HEK293 (cell line): ENCODE measurements around the gene RAB44.

Source experiments
- HOXD13 ChIP-seq: sonication (generic); formaldehyde crosslinking; IDR thresholded peaks from 2 replicates; pipeline ENCODE4 v1.8.0; 2022; ENCODE audit warnings: missing genetic modification reagents, borderline replicate concordance
- PATZ1 ChIP-seq: fragments of 450-650 bp; formaldehyde crosslinking; IDR thresholded peaks from 2 replicates; pipeline ENCODE4 v1.5.1; 2016; ENCODE audit warnings: missing biosample characterization, missing genetic modification characterization
- PRDM4 ChIP-seq: fragments of 450-650 bp; formaldehyde crosslinking; IDR thresholded peaks from 2 replicates; pipeline ENCODE4 v1.5.1; 2017; ENCODE audit warnings: missing biosample characterization, missing genetic modification characterization
- REPIN1 ChIP-seq: fragments of 450-650 bp; formaldehyde crosslinking; IDR thresholded peaks from 2 replicates; pipeline ENCODE4 v1.5.1; 2017; ENCODE audit warnings: missing biosample characterization, missing genetic modification characterization, low read depth
- SP2 ChIP-seq: fragments of 450-650 bp; formaldehyde crosslinking; IDR thresholded peaks from 2 replicates; pipeline ENCODE4 v1.5.1; 2016; ENCODE audit warnings: missing biosample characterization, missing genetic modification characterization
- ZNF274 ChIP-seq, 2 experiments: fragments of 200-500 bp in 1 of 2; fragments of 450-650 bp in 1 of 2; sonication (Bioruptor generic) in 1 of 2; formaldehyde crosslinking in 1 of 2; IDR thresholded peaks; 2 replicates each; pipeline versions ENCODE4 v1.5.1 to v1.6.1; 2014 to 2016; ENCODE audit warnings: borderline replicate concordance in 1 of 2, inconsistent platforms in 1 of 2, low read length in 1 of 2, missing biosample characterization in 1 of 2, missing genetic modification characterization in 1 of 2
- ZNF350 ChIP-seq: fragments of 450-650 bp; formaldehyde crosslinking; IDR thresholded peaks from 2 replicates; pipeline ENCODE4 v1.5.0; 2017; ENCODE audit warnings: missing biosample characterization, mild to moderate bottlenecking, missing genetic modification characterization
- ZNF549 ChIP-seq: fragments of 450-650 bp; IDR thresholded peaks from 2 replicates; pipeline ENCODE4 v1.5.1; 2018; ENCODE audit warnings: missing biosample characterization, missing genetic modification characterization, mild to moderate bottlenecking, inconsistent platforms, moderate library complexity
- ZNF561 ChIP-seq: fragments of 450-650 bp; IDR thresholded peaks from 2 replicates; pipeline ENCODE4 v1.5.1; 2018; ENCODE audit warnings: missing biosample characterization, missing genetic modification characterization, borderline replicate concordance
- ZNF792 ChIP-seq: fragments of 450-650 bp; formaldehyde crosslinking; IDR thresholded peaks from 2 replicates; pipeline ENCODE4 v1.5.1; 2016; ENCODE audit warnings: missing biosample characterization, missing genetic modification characterization
- ZSCAN30 ChIP-seq: fragments of 450-650 bp; IDR thresholded peaks from 2 replicates; pipeline ENCODE4 v1.5.1; 2018; ENCODE audit warnings: missing biosample characterization, mild to moderate bottlenecking, missing genetic modification characterization, moderate library complexity
- TF ChIP-seq, protein P1 (sequence below): fragments of 450-650 bp; formaldehyde crosslinking; IDR thresholded peaks from 2 replicates; pipeline ENCODE4 v1.5.1; 2016; ENCODE audit warnings: missing biosample characterization, missing genetic modification characterization
- TF ChIP-seq, protein P2 (sequence below): fragments of 450-650 bp; formaldehyde crosslinking; IDR thresholded peaks from 2 replicates; pipeline ENCODE4 v1.5.1; 2016; ENCODE audit warnings: missing biosample characterization, missing genetic modification characterization
- TF ChIP-seq, protein P3 (sequence below): fragments of 450-650 bp; formaldehyde crosslinking; IDR thresholded peaks from 2 replicates; pipeline ENCODE4 v1.5.1; 2016; ENCODE audit warnings: missing biosample characterization, missing genetic modification characterization

GRCh38 chr6:36692220-36692619 is 5.4 kb upstream of the RAB44 start:
- TF ChIP-seq, protein P1, sequence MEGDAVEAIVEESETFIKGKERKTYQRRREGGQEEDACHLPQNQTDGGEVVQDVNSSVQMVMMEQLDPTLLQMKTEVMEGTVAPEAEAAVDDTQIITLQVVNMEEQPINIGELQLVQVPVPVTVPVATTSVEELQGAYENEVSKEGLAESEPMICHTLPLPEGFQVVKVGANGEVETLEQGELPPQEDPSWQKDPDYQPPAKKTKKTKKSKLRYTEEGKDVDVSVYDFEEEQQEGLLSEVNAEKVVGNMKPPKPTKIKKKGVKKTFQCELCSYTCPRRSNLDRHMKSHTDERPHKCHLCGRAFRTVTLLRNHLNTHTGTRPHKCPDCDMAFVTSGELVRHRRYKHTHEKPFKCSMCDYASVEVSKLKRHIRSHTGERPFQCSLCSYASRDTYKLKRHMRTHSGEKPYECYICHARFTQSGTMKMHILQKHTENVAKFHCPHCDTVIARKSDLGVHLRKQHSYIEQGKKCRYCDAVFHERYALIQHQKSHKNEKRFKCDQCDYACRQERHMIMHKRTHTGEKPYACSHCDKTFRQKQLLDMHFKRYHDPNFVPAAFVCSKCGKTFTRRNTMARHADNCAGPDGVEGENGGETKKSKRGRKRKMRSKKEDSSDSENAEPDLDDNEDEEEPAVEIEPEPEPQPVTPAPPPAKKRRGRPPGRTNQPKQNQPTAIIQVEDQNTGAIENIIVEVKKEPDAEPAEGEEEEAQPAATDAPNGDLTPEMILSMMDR (tag by site-specific recombination) = no peak
- TF ChIP-seq ZSCAN30 (tag by site-specific recombination) (no peak), HOXD13 (CRISPR knock-in tag) (no peak), ZNF561 (tag by site-specific recombination) (no peak), PATZ1 (no peak), REPIN1 (tag by site-specific recombination) (no peak), ZNF549 (no peak), SP2 (tag by site-specific recombination) (no peak), ZNF350 (tag by site-specific recombination) (no peak), ZNF274 (IDR thresholded peaks at IDR 0.05; ENCODE audit: low read length) (no peak), ZNF274 (tag by site-specific recombination; IDR thresholded peaks at IDR 0.05; ENCODE audit: borderline replicate concordance) (no peak), PRDM4 (tag by site-specific recombination) (no peak), ZNF792 (tag by site-specific recombination) (no peak)
- TF ChIP-seq, protein P2, sequence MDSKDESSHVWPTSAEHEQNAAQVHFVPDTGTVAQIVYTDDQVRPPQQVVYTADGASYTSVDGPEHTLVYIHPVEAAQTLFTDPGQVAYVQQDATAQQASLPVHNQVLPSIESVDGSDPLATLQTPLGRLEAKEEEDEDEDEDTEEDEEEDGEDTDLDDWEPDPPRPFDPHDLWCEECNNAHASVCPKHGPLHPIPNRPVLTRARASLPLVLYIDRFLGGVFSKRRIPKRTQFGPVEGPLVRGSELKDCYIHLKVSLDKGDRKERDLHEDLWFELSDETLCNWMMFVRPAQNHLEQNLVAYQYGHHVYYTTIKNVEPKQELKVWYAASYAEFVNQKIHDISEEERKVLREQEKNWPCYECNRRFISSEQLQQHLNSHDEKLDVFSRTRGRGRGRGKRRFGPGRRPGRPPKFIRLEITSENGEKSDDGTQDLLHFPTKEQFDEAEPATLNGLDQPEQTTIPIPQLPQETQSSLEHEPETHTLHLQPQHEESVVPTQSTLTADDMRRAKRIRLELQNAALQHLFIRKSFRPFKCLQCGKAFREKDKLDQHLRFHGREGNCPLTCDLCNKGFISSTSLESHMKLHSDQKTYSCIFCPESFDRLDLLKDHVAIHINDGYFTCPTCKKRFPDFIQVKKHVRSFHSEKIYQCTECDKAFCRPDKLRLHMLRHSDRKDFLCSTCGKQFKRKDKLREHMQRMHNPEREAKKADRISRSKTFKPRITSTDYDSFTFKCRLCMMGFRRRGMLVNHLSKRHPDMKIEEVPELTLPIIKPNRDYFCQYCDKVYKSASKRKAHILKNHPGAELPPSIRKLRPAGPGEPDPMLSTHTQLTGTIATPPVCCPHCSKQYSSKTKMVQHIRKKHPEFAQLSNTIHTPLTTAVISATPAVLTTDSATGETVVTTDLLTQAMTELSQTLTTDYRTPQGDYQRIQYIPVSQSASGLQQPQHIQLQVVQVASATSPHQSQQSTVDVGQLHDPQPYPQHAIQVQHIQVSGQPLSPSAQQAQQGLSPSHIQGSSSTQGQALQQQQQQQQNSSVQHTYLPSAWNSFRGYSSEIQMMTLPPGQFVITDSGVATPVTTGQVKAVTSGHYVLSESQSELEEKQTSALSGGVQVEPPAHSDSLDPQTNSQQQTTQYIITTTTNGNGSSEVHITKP (tag by site-specific recombination) = no peak
- TF ChIP-seq, protein P3, sequence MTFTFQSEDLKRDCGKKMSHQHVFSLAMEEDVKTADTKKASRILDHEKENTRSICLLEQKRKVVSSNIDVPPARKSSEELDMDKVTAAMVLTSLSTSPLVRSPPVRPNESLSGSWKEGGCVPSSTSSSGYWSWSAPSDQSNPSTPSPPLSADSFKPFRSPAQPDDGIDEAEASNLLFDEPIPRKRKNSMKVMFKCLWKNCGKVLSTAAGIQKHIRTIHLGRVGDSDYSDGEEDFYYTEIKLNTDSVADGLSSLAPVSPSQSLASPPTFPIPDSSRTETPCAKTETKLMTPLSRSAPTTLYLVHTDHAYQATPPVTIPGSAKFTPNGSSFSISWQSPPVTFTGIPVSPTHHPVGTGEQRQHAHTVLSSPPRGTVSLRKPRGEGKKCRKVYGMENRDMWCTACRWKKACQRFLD = no peak
